ENCODE measurements around the gene SHISA7. TPM values are rescaled to one million over a fixed set of nuclear protein-coding genes. Genes with fewer than 3 reads are reported as not detected.

SHISA7 gene
- total RNA-seq, 4 donors from 2014 or later: under 0.01 to 0.13 TPM; not detected in 2

DNA sequence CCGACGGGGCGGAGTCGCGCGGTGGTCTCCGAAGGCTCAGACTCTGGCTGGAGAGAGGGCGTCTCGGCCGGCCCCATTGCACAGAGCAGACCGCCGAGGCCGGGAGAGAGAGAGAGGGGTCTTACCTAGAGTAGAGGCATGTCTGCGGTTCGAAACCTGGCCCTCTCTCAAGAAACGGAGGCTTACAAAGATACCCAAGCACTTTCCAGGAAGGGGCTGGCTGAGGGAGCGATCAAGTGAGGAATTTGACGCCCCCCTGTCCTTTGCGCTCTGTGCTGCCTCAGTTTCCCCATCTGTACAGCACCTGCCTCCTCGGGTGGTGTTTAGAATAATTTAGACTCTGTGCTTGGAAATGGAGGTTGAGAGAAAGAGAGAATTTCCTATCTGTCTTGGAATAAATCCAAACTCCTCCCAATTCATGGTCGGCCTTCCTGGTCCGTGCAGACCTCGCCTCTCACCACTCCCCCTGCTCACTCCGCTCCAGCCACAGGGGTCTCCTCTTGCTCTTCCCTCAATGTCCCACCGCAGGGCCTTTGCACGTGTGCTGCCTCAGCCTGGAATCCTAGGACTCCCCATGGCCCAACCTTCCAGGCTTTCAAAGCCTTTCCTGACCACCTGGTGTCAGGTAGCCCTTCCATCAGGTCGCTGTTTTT lies 19.0 kb upstream of the SHISA7 start:
- Histone ChIP-seq H3K4me1 (peaks cover 11 to 38% (median 33%) of the 10 kb centered on the region in 4 donors), H3K27ac (replicated peaks in 1 of 4) (peak overlapping the region; percentile 88 to 96 (median 94)), H3K36me3 (no peaks in the 10 kb centered on the region), H3K9me3 (no peaks in the 10 kb centered on the region), H3K4me3 (peak overlapping the region; percentile 79 to 95 (median 84)), H3K27me3 (no peaks in the 10 kb centered on the region)
- WGBS: 13% methylated on average over 27 of the region's 27 CpGs
- DNase-seq (ENCODE audit: extremely low spot score): no peak
- TF ChIP-seq EP300 (IDR thresholded peaks at IDR 0.05) (no peak), POLR2A (IDR thresholded peaks at IDR 0.05; ENCODE audit: low read depth) (no peak), POLR2AphosphoS5 (IDR thresholded peaks at IDR 0.05) (no peak)
- TF ChIP-seq, protein P1, sequence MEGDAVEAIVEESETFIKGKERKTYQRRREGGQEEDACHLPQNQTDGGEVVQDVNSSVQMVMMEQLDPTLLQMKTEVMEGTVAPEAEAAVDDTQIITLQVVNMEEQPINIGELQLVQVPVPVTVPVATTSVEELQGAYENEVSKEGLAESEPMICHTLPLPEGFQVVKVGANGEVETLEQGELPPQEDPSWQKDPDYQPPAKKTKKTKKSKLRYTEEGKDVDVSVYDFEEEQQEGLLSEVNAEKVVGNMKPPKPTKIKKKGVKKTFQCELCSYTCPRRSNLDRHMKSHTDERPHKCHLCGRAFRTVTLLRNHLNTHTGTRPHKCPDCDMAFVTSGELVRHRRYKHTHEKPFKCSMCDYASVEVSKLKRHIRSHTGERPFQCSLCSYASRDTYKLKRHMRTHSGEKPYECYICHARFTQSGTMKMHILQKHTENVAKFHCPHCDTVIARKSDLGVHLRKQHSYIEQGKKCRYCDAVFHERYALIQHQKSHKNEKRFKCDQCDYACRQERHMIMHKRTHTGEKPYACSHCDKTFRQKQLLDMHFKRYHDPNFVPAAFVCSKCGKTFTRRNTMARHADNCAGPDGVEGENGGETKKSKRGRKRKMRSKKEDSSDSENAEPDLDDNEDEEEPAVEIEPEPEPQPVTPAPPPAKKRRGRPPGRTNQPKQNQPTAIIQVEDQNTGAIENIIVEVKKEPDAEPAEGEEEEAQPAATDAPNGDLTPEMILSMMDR (IDR thresholded peaks at IDR 0.05): no peak
- intact Hi-C loops (cut with DNase I): no loop called here

DNA sequence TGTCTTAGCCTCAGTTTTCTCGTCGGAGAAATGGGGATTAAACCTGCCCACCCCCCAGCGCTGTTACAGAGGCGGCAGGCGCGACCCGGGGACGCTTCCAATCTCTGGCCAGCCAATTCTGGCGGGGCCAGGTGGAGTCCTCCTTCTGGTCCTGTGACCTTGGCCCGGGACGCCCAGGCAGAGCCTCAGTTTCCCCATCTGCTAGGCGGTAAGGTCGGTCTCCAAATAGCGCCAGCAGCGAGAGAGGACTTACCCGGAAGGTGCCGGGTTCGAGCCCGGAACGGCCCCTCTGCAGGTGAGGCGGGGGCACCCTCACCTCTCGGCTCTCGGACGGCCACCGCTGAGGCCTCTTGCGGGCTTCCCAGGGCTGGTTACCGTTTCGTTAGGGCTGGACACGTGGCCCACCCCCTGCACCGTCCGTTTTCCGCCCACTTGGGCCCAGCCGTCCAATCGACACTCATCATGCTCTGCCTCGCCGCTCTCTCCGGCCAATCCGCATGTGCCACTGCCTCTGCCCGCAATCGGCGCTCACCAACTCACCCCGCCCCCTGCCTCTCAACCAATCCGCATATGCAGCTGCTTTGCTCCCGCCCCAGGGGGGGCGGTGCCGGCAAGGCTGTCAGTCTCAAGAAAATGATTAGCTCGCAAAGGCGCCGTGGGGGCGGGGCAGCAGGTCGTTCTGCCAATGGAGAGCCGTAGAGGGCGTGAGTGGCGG lies 18.3 kb upstream of the SHISA7 start, which contains the start of gene ISOC2:
ISOC2 (minus strand) TSS at position 384 of the 715 bp plus-strand sequence. CDS start 5,156 bp downstream, outside the sequence.
- H3K9me3 ChIP-seq: no peaks in the 10 kb centered on the region
- 0% methylated on average over 5 of the region's 54 CpGs for WGBS

DNA sequence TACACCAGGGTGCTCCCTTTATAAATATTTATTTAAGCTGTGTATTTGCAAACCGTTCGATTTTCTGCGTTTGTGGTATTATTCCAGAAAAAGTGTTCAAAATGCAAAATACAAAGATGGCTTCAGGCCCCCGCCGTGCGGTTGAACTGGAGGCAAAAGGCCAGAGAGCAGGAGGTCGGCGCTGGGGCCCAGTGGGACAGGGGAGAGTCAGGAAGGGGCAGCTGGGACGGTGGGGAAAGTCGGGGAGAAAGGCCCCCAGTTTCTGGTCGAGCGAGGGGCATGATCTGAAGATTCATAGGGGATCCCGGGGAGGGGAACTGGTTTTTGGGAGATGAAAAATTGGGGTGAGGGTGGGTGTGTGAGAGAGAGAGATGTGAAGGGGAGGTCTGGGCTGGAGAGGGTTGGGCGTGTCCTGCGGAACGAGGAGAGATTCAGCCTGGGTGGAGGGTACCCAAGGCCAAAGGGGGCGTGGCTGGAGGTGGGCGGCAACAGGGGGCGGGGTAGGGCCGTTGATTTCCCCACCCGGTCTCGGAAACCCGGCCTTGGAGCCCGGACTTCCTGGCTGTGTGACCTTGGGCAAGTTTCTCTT lies 17.7 kb upstream of the SHISA7 start:
- WGBS: 9% methylated on average over 24 of the region's 24 CpGs
- peaks cover 11 to 38% (median 33%) of the 10 kb centered on the region in 4 donors for H3K4me1 ChIP-seq
- peak overlapping the region; percentile 93 to 97 (median 95) for H3K27ac ChIP-seq (replicated peaks in 1 of 4)

More for the DNA sequence above, 18.3 kb upstream of the SHISA7 start, which contains the start of gene ISOC2:
- Histone ChIP-seq H3K4me1 (peaks cover 11 to 38% (median 33%) of the 10 kb centered on the region in 4 donors), H3K27ac (replicated peaks in 1 of 4) (peak within 1 kb of the TSS; percentile 93 to 97 (median 95)), H3K27me3 (no peaks in the 10 kb centered on the region), H3K4me3 (peak within 1 kb of the TSS; percentile 79 to 95 (median 84)), H3K36me3 (peaks cover 0 to 6% (median under 1%) of the 10 kb centered on the region in 4 donors)
- TF ChIP-seq POLR2A (IDR thresholded peaks at IDR 0.05; ENCODE audit: low read depth) (peak; percentile 75), POLR2AphosphoS5 (IDR thresholded peaks at IDR 0.05) (peak; percentile 79 to 89), EP300 (IDR thresholded peaks at IDR 0.05) (no peak)
- TF ChIP-seq, protein P1 (IDR thresholded peaks at IDR 0.05): peak in 1 of 3 experiments; percentile 17
- intact Hi-C loops (cut with DNase I): no loop called here
- DNase-seq (ENCODE audit: extremely low spot score): peak; percentile 100

DNA sequence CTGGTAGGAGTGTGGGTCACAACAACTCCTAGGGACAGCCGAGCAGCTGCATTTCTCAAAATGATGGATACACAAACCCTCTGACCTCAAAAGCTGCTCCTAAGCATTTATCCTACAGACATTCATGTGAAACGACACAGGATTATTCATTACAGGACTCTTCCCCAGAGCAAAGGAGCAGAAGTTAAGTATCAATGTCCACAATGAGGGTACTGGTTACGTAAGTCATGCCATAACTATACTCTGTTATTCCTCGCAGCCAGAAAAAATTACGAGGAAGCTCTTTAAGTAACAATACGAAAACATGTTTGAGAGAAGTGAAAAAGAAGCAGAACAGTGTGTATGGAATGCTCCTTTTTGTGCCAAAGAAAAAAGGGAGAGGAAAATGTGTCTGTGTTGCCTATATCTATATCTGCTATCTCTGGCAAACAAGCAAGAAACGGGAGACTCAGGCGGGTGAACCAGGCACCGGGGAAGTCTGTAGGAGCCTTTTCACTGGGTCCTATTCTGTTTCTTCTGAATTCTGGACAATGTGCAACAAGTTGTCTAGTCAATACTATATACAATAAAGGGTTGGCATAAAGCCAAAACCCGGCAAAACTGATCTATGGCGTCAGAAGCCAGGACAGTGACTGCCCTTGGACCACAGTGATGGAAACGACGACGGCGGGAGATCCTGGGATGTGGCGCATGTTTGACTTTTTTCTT lies 17.0 kb upstream of the SHISA7 start:
- Histone ChIP-seq H3K4me1 (peaks cover 11 to 38% (median 33%) of the 10 kb centered on the region in 4 donors), H3K36me3 (peaks cover 0 to 19% (median 13%) of the 10 kb centered on the region in 4 donors), H3K27ac (replicated peaks in 1 of 4) (peak overlapping the region; percentile 93 to 97 (median 95)), H3K27me3 (no peaks in the 10 kb centered on the region), H3K9me3 (no peaks in the 10 kb centered on the region), H3K4me3 (peak overlapping the region; percentile 79 to 95 (median 84))
- intact Hi-C loops (cut with DNase I): no loop called here
- WGBS: 25% methylated on average over 16 of the region's 16 CpGs
- TF ChIP-seq POLR2AphosphoS5 (IDR thresholded peaks at IDR 0.05) (peak in 1 of 2 donors; percentile 8), POLR2A (IDR thresholded peaks at IDR 0.05; ENCODE audit: low read depth) (no peak)
- DNase-seq (ENCODE audit: extremely low spot score): no peak

More for the DNA sequence above, 17.7 kb upstream of the SHISA7 start:
- Histone ChIP-seq H3K27me3 (no peaks in the 10 kb centered on the region), H3K9me3 (no peaks in the 10 kb centered on the region), H3K36me3 (peaks cover 0 to 13% (median 7%) of the 10 kb centered on the region in 4 donors), H3K4me3 (peak overlapping the region; percentile 79 to 95 (median 84))
- TF ChIP-seq POLR2A (IDR thresholded peaks at IDR 0.05; ENCODE audit: low read depth) (no peak), EP300 (IDR thresholded peaks at IDR 0.05) (no peak), POLR2AphosphoS5 (IDR thresholded peaks at IDR 0.05) (no peak)
- TF ChIP-seq, protein P1 (IDR thresholded peaks at IDR 0.05): no peak
- intact Hi-C loops (cut with DNase I): no loop called here
- peak; percentile 96 for DNase-seq (ENCODE audit: extremely low spot score)

Data from esophagus muscularis mucosa (tissue), 4 donors.